Measurements from ENCODE around the gene PRMT2.

DNA sequence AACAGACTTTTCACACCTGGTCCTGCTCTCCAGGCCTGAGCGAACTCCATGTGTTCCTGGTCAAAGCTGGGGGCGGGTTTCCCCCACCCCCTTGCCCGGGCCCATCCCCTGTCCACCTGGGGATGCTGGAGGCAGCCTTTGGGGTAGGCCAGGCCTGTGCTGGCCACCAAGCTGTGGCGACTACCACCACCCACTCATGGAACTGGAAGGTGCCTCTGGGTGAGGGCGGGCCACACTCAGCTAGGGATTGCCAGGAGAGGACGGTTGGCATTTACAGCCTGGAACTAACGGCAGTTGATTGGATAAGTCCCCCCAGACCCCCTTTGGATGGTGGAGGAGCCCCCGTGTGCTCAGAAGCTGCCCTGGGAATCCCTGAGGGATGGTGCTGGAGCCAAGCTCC lies 38.4 kb upstream of the PRMT2 start:
- no peak for TF ChIP-seq GABPA (IDR thresholded peaks at IDR 0.05; ENCODE audit: low read depth)
- TF ChIP-seq, protein P1, sequence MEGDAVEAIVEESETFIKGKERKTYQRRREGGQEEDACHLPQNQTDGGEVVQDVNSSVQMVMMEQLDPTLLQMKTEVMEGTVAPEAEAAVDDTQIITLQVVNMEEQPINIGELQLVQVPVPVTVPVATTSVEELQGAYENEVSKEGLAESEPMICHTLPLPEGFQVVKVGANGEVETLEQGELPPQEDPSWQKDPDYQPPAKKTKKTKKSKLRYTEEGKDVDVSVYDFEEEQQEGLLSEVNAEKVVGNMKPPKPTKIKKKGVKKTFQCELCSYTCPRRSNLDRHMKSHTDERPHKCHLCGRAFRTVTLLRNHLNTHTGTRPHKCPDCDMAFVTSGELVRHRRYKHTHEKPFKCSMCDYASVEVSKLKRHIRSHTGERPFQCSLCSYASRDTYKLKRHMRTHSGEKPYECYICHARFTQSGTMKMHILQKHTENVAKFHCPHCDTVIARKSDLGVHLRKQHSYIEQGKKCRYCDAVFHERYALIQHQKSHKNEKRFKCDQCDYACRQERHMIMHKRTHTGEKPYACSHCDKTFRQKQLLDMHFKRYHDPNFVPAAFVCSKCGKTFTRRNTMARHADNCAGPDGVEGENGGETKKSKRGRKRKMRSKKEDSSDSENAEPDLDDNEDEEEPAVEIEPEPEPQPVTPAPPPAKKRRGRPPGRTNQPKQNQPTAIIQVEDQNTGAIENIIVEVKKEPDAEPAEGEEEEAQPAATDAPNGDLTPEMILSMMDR (IDR thresholded peaks at IDR 0.05; ENCODE audit: insufficient read depth, low read length): no peak
